OCI-LY3 (cell line): Measurements from ENCODE around the gene JPH3.

ENCODE experiments used
- H2AFZ ChIP-seq: fragments of 200-600, 300-600 bp; shearing (Covaris generic); 2 replicates; pipeline ENCODE4 v1.6.0; 2014; ENCODE audit warnings: antibody characterized with exemption, low read depth, low read length
- H3K27ac ChIP-seq: fragments of 200-600, 300-600 bp; sonication (generic); 2 replicates; pipeline ENCODE4 v1.5.1; 2014; ENCODE audit warnings: mild to moderate bottlenecking, low read length, moderate library complexity, mixed read lengths
- H3K27me3 ChIP-seq: fragments of 200-600, 300-600 bp; sonication (generic); 2 replicates; pipeline ENCODE4 v1.6.1; 2014; ENCODE audit warnings: low read depth, low read length, mixed read lengths
- H3K36me3 ChIP-seq: fragments of 200-600, 300-600 bp; sonication (generic); replicated peaks from 2 replicates; pipeline ENCODE3; 2014; ENCODE audit warnings: low read depth, low read length, mixed read lengths
- H3K4me1 ChIP-seq: fragments of 300-600, 200-600 bp; sonication (generic); 2 replicates; pipeline ENCODE4 v1.6.1; 2014; ENCODE audit warnings: low read length, mixed read lengths
- H3K4me2 ChIP-seq: fragments of 200-600, 300-600 bp; sonication (generic); 2 replicates; pipeline ENCODE4 v1.6.1; 2014; ENCODE audit warnings: low read length, mixed read lengths
- H3K4me3 ChIP-seq: fragments of 300-600, 200-600 bp; sonication (generic); 2 replicates; pipeline ENCODE4 v1.5.1; 2014; ENCODE audit warnings: antibody characterized with exemption, mild to moderate bottlenecking, low read length, moderate library complexity
- H3K79me2 ChIP-seq: fragments of 300-600, 200-600 bp; shearing (Covaris generic); 2 replicates; pipeline ENCODE4 v1.6.1; 2014; ENCODE audit warnings: mild to moderate bottlenecking, low read length, mixed read lengths
- H3K9ac ChIP-seq: fragments of 300-600, 200-600 bp; shearing (Covaris generic); 2 replicates; pipeline ENCODE4 v1.6.0; 2014; ENCODE audit warnings: mild to moderate bottlenecking, low read length, moderate library complexity
- H3K9me3 ChIP-seq: fragments of 200-600, 300-600 bp; shearing (Covaris generic); 2 replicates; pipeline ENCODE4 v1.6.1; 2014; ENCODE audit warnings: low read length, mixed read lengths; ENCODE audit not compliant: insufficient read depth
- H4K20me1 ChIP-seq: fragments of 200-600, 300-600 bp; sonication (generic); 2 replicates; pipeline ENCODE4 v1.6.1; 2016; ENCODE audit warnings: low read length, mixed read lengths; ENCODE audit not compliant: insufficient read depth
- EZH2phosphoT487 ChIP-seq: fragments of 200-600 bp; shearing (Covaris generic); IDR thresholded peaks from 2 replicates; pipeline ENCODE4 v1.6.1; 2018; ENCODE audit warnings: antibody characterized with exemption, mixed run types, low read depth
- TF ChIP-seq, protein P1 (sequence below): fragments of 200-600, 300-600 bp; sonication (generic); IDR thresholded peaks from 2 replicates; pipeline ENCODE4 v1.5.1; 2014; ENCODE audit warnings: antibody characterized with exemption, low read length, low read depth

JPH3 gene

DNA sequence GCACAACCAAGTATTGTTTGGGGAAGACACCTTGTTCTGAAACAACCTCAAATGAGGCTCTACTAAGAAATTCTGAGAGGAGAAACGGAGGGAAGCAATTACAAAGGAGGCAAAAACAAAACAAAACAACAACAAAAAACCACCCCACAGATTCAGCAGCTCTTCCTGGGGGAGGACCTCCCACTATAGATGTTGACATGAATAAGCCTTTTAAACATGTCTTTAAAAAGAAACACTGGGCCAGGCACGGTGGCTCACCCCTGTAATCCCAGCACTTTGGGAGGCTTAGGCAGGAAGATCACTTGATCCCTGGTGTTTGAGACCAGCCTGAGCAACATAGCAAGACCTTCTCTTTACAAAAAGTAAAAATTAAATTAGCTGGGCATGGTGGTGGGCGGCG is 22.6 kb upstream of the JPH3 start:
- Histone ChIP-seq H2AFZ (no peak overlapping the region), H3K36me3 (no peaks in the 10 kb centered on the region), H3K27me3 (no peaks in the 10 kb centered on the region; the same call in 1 of the 2 replicates), H3K9me3 (no peaks in the 10 kb centered on the region), H3K9ac (no peak overlapping the region), H3K27ac (no peak overlapping the region), H3K4me1 (no peaks in the 10 kb centered on the region), H4K20me1 (no peaks in the 10 kb centered on the region), H3K4me3 (no peak overlapping the region), H3K4me2 (no peak overlapping the region), H3K79me2 (no peaks in the 10 kb centered on the region)
- no peak for TF ChIP-seq EZH2phosphoT487
- TF ChIP-seq, protein P1, sequence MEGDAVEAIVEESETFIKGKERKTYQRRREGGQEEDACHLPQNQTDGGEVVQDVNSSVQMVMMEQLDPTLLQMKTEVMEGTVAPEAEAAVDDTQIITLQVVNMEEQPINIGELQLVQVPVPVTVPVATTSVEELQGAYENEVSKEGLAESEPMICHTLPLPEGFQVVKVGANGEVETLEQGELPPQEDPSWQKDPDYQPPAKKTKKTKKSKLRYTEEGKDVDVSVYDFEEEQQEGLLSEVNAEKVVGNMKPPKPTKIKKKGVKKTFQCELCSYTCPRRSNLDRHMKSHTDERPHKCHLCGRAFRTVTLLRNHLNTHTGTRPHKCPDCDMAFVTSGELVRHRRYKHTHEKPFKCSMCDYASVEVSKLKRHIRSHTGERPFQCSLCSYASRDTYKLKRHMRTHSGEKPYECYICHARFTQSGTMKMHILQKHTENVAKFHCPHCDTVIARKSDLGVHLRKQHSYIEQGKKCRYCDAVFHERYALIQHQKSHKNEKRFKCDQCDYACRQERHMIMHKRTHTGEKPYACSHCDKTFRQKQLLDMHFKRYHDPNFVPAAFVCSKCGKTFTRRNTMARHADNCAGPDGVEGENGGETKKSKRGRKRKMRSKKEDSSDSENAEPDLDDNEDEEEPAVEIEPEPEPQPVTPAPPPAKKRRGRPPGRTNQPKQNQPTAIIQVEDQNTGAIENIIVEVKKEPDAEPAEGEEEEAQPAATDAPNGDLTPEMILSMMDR = no peak

- no peak overlapping the region for H3K4me3 ChIP-seq
- no peak overlapping the region for H3K27ac ChIP-seq
- no peak overlapping the region for H3K9ac ChIP-seq
- H3K79me2 ChIP-seq = no peaks in the 10 kb centered on the region
- no peak for TF ChIP-seq EZH2phosphoT487
- TF ChIP-seq, protein P1 = no peak
- no peaks in the 10 kb centered on the region for H3K4me1 ChIP-seq
- H3K9me3 ChIP-seq = no peaks in the 10 kb centered on the region
- H3K27me3 ChIP-seq = no peaks in the 10 kb centered on the region
- H2AFZ ChIP-seq = no peak overlapping the region
- no peaks in the 10 kb centered on the region for H4K20me1 ChIP-seq
- no peaks in the 10 kb centered on the region for H3K36me3 ChIP-seq
- no peak overlapping the region for H3K4me2 ChIP-seq
Observed at GRCh38 chr16:87580855-87581261, 21.4 kb upstream of the JPH3 start.

- no peaks in the 10 kb centered on the region for H3K4me1 ChIP-seq
- H4K20me1 ChIP-seq = no peaks in the 10 kb centered on the region
- no peaks in the 10 kb centered on the region for H3K27me3 ChIP-seq
- no peaks in the 10 kb centered on the region for H3K36me3 ChIP-seq
- H3K4me3 ChIP-seq = no peak overlapping the region
- no peak overlapping the region for H3K4me2 ChIP-seq
- H2AFZ ChIP-seq = no peak overlapping the region
- no peak overlapping the region for H3K27ac ChIP-seq
- no peaks in the 10 kb centered on the region for H3K9me3 ChIP-seq
- TF ChIP-seq EZH2phosphoT487 = no peak
- TF ChIP-seq, protein P1 = no peak
- H3K9ac ChIP-seq = no peak overlapping the region
- no peaks in the 10 kb centered on the region for H3K79me2 ChIP-seq
Observed at GRCh38 chr16:87581857-87582215, 20.5 kb upstream of the JPH3 start.

GRCh38 chr16:87582216-87582965 is 19.9 kb upstream of the JPH3 start:
- no peak overlapping the region for H2AFZ ChIP-seq
- no peaks in the 10 kb centered on the region for H4K20me1 ChIP-seq
- TF ChIP-seq EZH2phosphoT487 = no peak
- TF ChIP-seq, protein P1 = no peak
- H3K4me2 ChIP-seq = no peak overlapping the region
- no peaks in the 10 kb centered on the region for H3K79me2 ChIP-seq
- H3K4me3 ChIP-seq = no peak overlapping the region
- H3K27ac ChIP-seq = no peak overlapping the region
- no peaks in the 10 kb centered on the region for H3K36me3 ChIP-seq
- no peaks in the 10 kb centered on the region for H3K9me3 ChIP-seq
- no peaks in the 10 kb centered on the region for H3K27me3 ChIP-seq
- H3K4me1 ChIP-seq = no peaks in the 10 kb centered on the region
- no peak overlapping the region for H3K9ac ChIP-seq
